ENCODE data around the gene ZNF165. TPM values are rescaled to one million over a fixed set of nuclear protein-coding genes. Genes with fewer than 3 reads are reported as not detected.

Gene ZNF165
- total and polyA plus RNA-seq, 2 of the 8 experiments (the other 6 are each of a cell fraction or from before 2014, with no cell fraction given): 1.2 to 9.3 TPM

- H3K4me3 ChIP-seq (ENCODE audit: extremely low read depth in 1 of 4, insufficient read depth in 2 of 4, low read depth in 3 of 4, low read length in 4 of 4): no peak overlapping the region
- no peaks in the 10 kb centered on the region for H3K36me3 ChIP-seq (ENCODE audit: control insufficient read depth in 2 of 4, insufficient read depth in 4 of 4, low read length in 3 of 4)
- H3K27ac ChIP-seq (ENCODE audit: low read depth, low read length): no peak overlapping the region
- no peaks in the 10 kb centered on the region for H3K9me3 ChIP-seq (ENCODE audit: insufficient read depth in 2 of 2, low read depth in 1 of 2, low read length in 1 of 2)
- H3K79me2 ChIP-seq (ENCODE audit: control insufficient read depth in 1 of 2, insufficient read depth in 2 of 2, low read length in 2 of 2): no peaks in the 10 kb centered on the region
- H2BK5ac ChIP-seq (ENCODE audit: low read depth, low read length): no peak overlapping the region
- H3K9ac ChIP-seq (replicated peaks in 1 of 4; ENCODE audit: extremely low read depth in 1 of 4, low read depth in 3 of 4, low read length in 3 of 4): no peak overlapping the region
- FAIRE-seq: no peak
- H3K4me1 ChIP-seq (replicated peaks in 1 of 4; ENCODE audit: control insufficient read depth in 3 of 4, insufficient read depth in 4 of 4, low read length in 3 of 4): no peaks in the 10 kb centered on the region
- H3K56ac ChIP-seq (replicated peaks; ENCODE audit: insufficient read length, low read depth, low read length): no peak overlapping the region
- no peak overlapping the region for H3K4ac ChIP-seq (replicated peaks; ENCODE audit: insufficient read length, low read depth, low read length)
- H2BK12ac ChIP-seq (ENCODE audit: low read depth, low read length): no peak overlapping the region
- H4K91ac ChIP-seq (replicated peaks; ENCODE audit: insufficient read length, low read length): no peak overlapping the region
- no peak for DNase-seq (ENCODE audit: low read depth in 1 of 2, low spot score in 2 of 2)
- H3K79me1 ChIP-seq (ENCODE audit: low read depth, low read length): no peaks in the 10 kb centered on the region
- H2BK120ac ChIP-seq (replicated peaks; ENCODE audit: low read depth, low read length): no peak overlapping the region
- H4K5ac ChIP-seq (ENCODE audit: insufficient read length, low read depth, low read length): no peak overlapping the region
- WGBS, 2 experiments (ENCODE audit: extremely low coverage in 1 of 2, insufficient coverage in 1 of 2, insufficient read length in 1 of 2, insufficient replicate concordance in 2 of 2, low coverage in 1 of 2, low lambda C conversion rate in 2 of 2, missing lambda C conversion rate in 1 of 2): 85% methylated on average over 3 of the region's 3 CpGs; no CpG with 5 or more reads in 1 of the 2 experiments
- H2AK5ac ChIP-seq (ENCODE audit: low read depth, low read length): no peak overlapping the region
- H4K20me1 ChIP-seq (replicated peaks in 1 of 2; ENCODE audit: control insufficient read depth in 1 of 2, insufficient read depth in 2 of 2, low read length in 2 of 2): no peaks in the 10 kb centered on the region
- CTCF ChIA-PET (ENCODE audit: partially characterized antibody): interaction anchor here (0.7 kb wide), 1 partner anchor 56 kb away, joined by 3 read pairs; no protein-coding TSS in a partner anchor
- H3K18ac ChIP-seq (ENCODE audit: extremely low read depth, low read length): no peak overlapping the region
- no peak overlapping the region for H2BK20ac ChIP-seq (ENCODE audit: low read length)
- H2BK15ac ChIP-seq (ENCODE audit: low read length): no peak overlapping the region
- H3K27me3 ChIP-seq (replicated peaks in 1 of 4; ENCODE audit: control insufficient read depth in 3 of 4, extremely low read depth in 1 of 4, insufficient read depth in 3 of 4, low read length in 3 of 4): peaks cover 0 to 1% (median 0%) of the 10 kb centered on the region in 4 experiments; a peak in 3 of 7 replicates
- H3K4me2 ChIP-seq (ENCODE audit: insufficient read depth in 1 of 2, low read depth in 2 of 2, low read length in 2 of 2): no peak overlapping the region
- no peak overlapping the region for H2AFZ ChIP-seq (ENCODE audit: low read length)
- POLR2A ChIA-PET (ENCODE audit: partially characterized antibody): interaction anchor here (1.3 kb wide), 1 partner anchor 25 kb away, joined by 3 read pairs; no protein-coding TSS in a partner anchor
- no peak overlapping the region for H4K8ac ChIP-seq (ENCODE audit: extremely low read depth, insufficient read depth, low read length)
- H3K23ac ChIP-seq (ENCODE audit: insufficient read length): no peak overlapping the region
- H3K14ac ChIP-seq (ENCODE audit: insufficient read length): no peak overlapping the region
- no peaks in the 10 kb centered on the region for H3K23me2 ChIP-seq (ENCODE audit: low read depth, low read length)
- TF ChIP-seq CTCF (IDR thresholded peaks at IDR 0.05; ENCODE audit: control extremely low read depth in 1 of 3, insufficient read depth in 1 of 3, low read depth in 1 of 3, low read length in 3 of 3) (no peak), POLR2AphosphoS5 (IDR thresholded peaks at IDR 0.05; ENCODE audit: low read depth, low read length) (no peak), SP2 (IDR thresholded peaks at IDR 0.05; ENCODE audit: low read length) (no peak), CHD1 (IDR thresholded peaks at IDR 0.05; ENCODE audit: low read depth, low read length) (no peak)
Observed at GRCh38 chr6:28064272-28064671, 16.1 kb upstream of the ZNF165 start.
